GM12874 (cell line): ENCODE data around the gene MINAR1.

Experiments used
- TF ChIP-seq, protein P1 (sequence below): IDR thresholded peaks from 2 replicates; pipeline ENCODE4 v1.5.1; 2011; ENCODE audit warnings: low read depth, mild to moderate bottlenecking, control low read depth, low read length, moderate library complexity; ENCODE audit not compliant: insufficient read depth

The MINAR1 gene

GRCh38 chr15:79433276-79433990, 1.3 kb downstream of the MINAR1 start:
- TF ChIP-seq, protein P1, sequence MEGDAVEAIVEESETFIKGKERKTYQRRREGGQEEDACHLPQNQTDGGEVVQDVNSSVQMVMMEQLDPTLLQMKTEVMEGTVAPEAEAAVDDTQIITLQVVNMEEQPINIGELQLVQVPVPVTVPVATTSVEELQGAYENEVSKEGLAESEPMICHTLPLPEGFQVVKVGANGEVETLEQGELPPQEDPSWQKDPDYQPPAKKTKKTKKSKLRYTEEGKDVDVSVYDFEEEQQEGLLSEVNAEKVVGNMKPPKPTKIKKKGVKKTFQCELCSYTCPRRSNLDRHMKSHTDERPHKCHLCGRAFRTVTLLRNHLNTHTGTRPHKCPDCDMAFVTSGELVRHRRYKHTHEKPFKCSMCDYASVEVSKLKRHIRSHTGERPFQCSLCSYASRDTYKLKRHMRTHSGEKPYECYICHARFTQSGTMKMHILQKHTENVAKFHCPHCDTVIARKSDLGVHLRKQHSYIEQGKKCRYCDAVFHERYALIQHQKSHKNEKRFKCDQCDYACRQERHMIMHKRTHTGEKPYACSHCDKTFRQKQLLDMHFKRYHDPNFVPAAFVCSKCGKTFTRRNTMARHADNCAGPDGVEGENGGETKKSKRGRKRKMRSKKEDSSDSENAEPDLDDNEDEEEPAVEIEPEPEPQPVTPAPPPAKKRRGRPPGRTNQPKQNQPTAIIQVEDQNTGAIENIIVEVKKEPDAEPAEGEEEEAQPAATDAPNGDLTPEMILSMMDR = no peak

DNA sequence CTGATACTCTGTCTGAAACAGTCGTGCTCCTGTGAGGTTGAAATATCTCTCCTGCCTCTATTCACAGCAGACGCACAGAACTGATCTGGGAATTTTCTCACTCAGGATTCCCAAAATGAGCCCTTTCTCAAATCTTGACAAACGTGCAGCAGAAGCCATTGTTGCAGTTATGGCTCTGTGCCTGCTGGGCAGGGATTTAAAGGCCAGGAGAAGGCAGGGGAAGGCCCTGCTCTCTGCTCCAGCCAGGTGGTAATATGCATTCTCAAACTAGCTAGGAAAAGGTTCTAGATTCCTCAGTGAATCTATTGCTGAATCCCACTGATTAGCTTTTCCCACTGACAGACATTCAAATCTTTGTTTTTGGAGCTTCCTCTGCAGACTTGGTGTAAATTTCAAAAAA, 2.2 kb downstream of the MINAR1 start:
- TF ChIP-seq, protein P1 = no peak

DNA sequence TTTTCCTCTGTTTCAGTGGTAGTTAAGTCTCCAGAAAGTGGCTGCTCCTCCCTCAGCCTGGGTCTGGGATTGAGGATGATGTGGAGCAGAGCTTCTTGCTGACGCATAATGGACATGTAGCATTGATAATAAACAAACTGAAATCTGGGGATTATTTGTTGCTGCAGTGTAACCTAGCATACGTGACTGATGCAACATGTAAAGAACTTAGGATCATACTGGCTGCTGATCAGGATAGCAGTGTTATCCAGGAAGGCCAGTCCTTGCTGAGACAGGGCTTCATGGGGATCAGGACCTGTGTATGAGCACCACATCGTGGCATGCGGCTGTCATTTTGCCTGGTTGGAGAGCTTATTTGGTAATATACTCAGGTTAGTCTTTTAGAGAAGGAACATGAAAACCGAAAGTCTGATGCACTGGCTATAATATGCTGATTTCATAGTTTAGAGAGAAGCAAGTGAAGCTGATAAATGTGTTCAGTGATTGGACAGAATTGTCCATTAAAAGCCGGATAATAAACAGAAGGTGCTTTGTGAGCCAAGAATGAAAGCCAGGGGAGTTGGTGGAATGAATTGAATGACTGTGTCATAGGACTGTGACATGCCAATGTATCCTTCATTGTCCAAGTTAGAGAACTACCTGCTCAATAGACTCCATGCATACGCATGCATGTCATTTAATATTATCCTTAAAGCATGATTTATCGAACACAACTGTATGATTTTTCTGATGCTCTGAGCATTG, 4.1 kb downstream of the MINAR1 start:
- TF ChIP-seq, protein P1 = no peak

DNA sequence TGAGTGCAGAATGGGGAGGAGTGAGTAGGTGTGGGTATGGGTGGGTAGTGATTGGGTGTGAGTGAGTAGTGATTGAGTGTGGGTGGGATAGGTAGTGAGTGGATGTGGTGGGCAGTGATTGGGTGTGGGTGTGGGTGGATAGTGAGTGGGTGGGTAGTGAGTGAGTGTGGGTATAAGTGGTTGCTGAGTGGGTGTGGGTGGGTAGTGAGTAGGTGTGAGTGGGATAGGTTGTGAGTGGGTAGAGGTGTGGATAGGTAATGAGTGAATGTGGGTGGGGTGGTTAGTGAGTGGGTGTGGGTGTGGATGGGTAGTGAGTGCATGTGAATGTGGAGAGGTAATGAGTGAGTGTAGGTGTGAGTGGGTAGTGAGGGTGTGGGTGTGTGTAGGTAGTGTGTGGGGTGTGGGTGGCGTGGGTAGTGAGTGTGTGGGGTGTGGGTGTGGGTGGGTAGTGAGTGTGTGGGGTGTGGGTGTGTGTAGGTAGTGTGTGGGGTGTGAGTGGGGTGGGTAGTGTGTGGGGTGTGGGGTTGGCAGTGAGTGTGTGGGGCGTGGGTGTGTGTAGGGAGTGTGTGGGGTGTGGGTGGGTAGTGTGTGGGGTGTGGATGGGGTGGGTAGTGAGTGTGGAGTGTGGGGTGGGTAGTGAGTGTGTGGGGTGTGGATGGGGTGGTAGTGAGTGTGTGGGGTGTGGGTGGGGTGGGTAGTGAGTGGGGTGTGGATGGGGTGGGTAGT, 5.3 kb downstream of the MINAR1 start:
- TF ChIP-seq, protein P1 = no peak

DNA sequence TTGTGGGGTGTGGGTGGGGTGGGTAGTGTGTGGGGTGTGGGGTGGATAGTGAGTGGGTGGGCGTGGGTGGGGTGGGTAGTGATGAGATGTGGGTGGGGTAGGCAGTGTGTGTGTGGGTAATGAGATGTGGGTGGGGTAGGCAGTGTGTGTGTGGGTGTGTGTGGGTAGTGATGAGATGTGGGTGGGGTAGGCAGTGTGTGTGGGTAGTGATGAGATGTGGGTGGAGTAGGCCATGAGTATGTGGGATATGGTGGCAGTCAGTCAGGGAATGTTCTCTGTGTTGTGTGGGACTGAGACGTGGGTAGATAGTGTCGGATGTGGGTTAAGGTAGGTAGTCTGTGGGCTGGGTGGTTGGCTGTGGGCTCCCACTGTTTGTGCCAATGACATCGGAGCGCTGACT, 7.1 kb downstream of the MINAR1 start:
- TF ChIP-seq, protein P1 = no peak

GRCh38 chr15:79440355-79440908, 8.3 kb downstream of the MINAR1 start:
- TF ChIP-seq, protein P1 = no peak

GRCh38 chr15:79442911-79443310, 10.8 kb downstream of the MINAR1 start:
- TF ChIP-seq, protein P1 = no peak
